NOMO-1 treated with DMSO at 0.1 percent for 48 hours (cell line): Measurements from ENCODE around the gene WEE1.
"Not testable (repeated sequence)": the region's sequence is repeated elsewhere in the genome, so short reads cannot be mapped to it uniquely, and the experiment has no call there.

ENCODE experiments used
- DNase-seq: peaks from one replicate; lab custom pipeline; 2025; ENCODE audit not compliant: unreplicated experiment; lab: John Stamatoyannopoulos, UW

WEE1 gene

DNA sequence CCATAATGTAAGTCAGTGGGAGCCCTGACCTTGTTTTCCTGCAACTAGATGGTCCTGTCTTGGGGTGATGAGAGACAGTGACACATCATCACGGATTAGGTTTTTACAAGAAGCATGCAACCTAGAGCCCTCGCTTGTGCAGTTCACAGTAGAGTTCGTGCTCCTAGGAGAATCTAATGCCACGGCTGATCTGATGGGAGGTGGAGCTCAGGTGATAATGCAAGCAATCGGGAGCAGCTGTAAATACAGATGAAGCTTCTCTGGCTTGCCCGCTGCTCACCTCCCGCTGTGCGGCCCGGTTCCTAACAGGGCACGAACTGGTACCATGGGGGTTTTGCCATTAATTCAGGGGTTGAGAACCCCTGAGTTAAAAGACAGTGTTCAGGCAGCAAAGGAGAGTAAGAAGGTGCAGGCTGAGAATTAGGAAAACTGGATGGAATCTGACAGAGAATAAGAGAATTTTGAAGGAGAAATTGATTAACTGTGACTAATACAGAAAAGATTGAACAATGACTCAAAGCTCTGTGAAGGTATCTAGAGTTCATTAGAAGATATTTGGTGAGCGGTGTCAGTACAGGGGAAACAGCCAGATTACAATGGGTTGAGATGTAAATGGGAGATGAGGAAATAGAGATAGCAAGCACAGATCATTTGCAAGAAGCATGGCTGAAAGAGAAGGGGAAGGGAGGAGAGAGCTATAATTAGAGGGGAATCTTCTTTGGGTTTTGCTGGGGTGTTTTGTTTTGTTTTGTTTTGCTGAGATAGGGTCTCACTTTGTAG lies 21.0 kb downstream of the WEE1 start:
- DNase-seq, result no peak

DNA sequence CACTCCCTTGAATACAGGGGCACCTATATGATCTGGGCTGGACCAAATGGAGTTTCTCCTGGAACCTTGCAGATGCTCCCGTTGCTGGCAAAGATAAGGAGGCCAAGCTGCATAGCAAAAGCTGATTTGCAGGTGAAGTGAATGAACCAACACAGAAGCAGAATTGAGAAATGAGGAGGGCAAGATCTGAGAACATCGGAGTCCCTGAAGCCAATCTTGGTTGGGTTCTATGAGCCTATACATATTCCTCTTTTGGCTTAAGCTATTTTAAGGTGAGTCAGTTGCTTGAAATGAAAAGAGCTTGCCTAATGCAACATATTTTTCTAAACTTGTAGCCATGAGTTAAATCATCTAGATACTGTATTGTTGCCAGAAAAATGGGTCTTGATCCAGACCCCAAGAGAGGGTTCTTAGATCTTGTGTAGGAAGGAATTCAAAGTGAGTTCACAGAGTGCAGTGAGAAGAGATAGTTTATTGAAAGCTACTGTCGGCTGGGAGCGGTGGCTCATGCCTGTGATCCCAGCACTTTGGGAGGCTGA lies 23.5 kb downstream of the WEE1 start:
- no peak for DNase-seq

DNA sequence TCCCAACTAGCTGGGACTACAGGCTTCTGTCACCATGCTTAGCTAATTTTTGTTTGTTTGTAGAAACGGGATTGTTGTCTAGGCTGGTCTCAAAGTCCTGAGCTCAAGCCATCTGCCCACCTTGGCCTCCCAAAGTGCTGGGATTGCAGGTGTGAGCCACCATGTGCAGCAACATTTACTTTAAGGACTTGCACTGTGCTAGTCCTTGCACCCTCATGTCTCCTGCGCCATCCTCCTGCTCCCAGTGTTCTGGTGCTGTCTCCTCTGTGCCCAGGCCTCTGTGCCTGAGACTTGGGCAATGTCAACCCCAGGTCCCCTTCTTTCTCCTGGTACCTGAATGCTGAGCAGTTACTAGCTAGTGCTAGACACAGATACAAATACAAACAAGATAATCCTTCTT lies 26.7 kb downstream of the WEE1 start:
- DNase-seq, result no peak

DNA sequence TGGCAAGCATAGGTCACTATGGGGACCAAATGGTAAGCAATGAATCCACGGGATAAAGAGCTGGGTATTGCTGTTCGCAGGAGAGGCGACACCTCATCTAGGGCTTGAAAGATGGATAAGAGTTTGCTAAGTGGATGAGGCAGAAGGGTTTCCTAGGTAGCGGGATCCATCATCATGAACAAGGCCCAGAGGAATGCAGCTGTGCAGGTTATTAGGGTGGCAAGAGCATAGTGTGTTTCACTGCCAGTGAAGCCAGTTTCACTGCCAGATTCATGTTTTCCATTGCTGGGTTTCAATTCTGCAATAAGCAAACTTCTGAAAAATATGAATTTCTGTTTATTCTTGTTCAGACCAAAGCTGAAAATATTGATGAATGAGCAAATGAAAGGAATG lies 27.2 kb downstream of the WEE1 start:
- DNase-seq, result no peak

DNA sequence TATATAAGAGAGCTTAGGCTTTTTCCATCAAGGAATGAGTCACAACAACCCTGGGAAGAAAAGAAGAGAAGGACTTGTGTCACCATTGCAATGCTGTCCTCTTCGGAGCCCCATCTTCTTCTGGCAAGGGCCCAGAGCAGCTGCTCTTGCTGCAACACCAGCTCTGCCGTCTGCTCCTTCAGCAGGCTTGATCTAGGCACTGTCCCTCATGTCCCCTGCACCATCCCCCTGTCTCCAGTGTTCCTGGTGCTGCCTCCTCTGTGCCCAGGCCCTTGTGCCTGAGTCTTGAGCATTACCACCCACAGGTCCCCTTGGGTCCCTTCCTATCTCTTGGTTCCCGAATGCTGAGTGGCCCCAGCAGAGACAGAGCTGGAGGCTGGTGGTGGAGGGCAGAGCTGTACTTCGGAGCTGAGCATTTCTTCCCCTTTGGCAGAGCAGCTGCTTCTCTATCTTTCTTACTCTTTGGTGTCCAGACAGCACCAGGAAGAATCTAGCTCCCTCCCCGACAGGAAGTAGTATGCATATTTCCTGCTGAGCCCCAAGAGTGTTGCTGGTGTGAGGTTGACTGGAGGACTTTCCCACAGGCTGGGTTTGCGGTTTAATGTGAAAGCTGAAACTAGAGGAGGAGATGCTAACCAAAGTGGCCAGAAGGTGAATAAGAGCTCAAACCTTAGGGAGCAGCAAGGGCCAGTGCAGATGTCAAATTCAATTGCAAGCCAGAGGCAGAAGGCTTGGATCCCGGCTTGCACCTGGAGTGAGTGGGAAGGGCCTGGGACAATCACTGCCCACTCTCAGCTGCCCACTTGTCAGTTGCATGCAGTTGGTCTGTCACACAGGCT lies 27.8 kb downstream of the WEE1 start:
- peak; percentile 90 for DNase-seq

DNA sequence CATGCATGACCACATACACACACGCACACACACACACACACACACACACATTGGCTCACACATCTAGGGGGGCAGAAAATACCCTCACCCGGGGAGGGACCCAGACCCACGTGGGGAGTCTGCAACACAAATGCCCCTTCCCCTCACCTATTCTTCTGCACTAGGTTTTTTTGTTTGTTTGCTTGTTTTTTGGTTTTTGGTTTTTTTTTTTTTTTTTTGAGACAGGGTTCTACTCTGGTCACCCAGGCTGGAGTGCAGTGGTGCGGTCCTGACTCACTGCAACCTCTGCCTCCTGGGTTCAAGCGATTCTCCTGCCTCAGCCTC lies 28.4 kb downstream of the WEE1 start:
- DNase-seq, result no peak

DNA sequence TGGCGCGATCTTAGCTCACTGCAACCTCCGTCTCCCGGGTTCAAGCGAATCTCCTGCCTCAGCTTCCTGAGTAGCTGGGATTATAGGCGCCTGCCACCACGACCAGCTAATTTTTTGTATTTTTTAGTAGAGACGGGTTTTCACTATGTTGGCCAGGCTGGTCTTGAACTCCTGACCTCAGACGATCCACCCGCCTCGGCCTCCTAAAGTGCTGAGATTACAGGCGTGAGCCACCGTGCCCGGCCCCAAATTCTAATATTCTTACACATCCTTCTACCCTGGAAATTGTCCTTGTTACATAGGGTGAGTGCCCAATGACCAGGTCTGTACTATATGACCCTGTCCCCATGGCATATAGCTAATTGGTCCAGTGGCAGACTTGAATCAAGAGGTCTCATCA lies 29.7 kb downstream of the WEE1 start:
- not testable (repeated sequence) for DNase-seq

DNA sequence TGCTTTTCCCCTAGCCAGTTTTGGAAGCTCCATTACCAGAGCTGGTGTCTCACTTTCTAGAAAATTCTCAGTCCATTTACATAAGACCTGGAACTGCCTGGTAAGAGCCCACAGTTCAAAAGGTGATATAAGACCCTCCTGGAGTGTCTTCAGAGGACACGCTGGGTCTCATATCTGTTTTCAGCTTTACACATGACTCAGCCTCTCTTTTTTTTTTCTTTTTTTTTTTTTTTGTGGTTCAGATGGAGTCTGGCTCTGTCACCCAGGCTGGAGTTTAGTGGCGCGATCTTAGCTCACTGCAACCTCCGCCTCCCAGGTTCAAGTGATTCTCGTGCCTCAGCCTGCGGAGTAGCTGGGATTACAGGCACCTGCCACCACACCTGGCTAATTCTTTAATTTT lies 30.7 kb downstream of the WEE1 start:
- DNase-seq, result no peak

DNA sequence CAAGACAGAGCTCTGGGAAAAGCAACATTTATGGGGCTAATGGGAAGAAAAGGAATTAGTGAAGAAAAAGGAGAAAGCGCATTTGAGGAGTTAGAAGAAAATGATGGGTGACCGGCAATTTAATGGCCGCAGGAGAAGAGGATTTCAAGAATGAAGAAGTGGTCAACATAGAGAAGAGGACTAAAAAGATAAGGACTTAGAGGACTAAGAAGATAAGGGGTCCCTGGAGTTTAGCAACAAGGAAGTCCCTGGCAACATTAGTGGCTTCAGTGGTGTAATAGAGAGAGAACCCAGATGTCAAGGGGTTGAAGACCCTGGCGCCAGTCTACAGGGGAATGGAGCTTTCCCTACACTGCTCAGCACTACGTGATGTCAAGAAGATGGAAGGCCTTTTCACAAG lies 32.3 kb downstream of the WEE1 start:
- no peak for DNase-seq

DNA sequence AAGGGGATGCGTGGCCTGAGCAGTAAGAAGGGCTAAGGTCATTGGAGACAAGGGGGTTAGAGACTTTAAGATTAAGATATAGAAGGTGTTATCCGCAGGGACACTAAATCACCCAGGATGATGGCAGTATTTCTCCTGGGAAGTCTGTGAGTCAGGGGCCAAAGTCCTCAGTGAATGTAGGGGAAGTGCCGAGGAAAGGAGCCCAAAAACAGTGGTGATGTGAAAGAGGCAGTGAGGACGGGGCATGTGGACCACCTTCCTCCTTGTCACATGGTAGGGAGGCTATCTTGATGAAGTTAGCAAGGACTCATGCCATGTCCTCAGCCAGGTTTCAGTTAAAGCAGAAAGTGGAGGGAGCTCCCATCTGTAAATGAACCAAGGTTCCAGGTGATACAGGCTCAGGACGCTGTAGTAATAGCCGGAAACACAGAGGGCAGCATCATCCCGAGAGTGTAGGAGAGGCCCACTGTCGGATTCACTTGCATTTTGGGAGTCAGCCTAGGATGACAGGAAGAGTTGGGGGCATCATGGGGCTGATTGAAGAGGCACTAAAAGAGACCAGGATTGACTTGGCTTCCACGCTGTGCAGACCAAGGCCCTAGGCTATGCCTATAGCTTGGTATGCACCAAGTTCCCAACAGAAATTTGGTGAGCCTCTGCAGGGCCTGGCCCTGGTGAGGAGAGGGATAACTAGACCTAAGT lies 33.5 kb downstream of the WEE1 start:
- DNase-seq, result no peak

DNA sequence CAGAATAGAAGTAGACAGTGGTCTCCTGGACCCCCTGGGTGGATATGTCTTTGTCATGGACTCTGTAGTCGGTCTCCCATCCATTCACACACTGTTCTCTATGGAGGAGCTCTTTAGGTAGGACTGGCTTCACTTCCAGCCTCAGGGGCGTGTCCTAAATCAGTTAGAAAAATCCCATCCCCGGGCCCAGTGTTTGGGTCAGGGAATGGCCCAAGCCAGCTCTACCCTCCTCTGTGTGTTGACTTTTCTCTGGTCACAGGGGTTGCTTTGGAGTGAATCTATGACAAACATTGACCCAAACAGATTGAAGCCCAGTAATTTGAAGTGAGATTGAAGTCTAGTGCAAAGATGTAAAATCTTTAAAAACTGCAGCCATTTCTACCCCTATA lies 34.0 kb downstream of the WEE1 start:
- DNase-seq, result no peak

DNA sequence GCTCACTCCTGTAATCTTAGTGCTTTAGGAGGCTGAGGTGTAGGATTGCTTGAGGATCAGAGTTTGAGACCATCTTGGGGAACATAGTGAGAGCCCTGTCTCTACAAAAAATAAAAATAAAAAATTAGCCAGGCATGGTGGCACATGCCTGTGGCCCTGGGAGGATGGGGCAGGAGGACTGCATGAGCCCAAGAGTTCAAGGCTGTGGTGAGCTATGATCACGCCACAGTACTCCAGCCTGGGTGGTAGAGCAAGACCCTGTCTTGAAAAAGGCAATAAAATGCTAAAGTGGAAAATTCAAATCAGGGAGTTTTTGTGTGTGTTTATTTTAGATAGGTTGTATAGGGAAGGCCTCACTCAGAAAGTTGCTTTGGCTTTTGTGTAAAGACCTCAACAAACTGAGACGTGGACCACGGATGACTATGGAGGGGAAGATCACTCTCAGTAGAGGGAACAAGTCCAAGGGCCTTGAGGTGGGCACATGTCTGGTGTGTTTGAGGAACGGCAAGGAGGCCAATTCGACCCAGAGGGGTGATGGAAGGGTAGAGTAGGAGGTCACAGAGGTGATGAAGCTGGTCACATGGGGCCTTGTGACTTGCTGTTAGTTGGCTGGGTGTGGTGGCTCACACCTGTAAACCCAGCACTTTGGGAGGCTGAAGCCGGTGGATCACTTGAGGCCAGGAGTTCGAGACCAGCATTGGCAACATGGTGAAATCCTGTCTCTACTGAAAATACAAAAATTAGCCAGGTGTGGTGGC lies 35.7 kb downstream of the WEE1 start:
- no peak for DNase-seq

DNA sequence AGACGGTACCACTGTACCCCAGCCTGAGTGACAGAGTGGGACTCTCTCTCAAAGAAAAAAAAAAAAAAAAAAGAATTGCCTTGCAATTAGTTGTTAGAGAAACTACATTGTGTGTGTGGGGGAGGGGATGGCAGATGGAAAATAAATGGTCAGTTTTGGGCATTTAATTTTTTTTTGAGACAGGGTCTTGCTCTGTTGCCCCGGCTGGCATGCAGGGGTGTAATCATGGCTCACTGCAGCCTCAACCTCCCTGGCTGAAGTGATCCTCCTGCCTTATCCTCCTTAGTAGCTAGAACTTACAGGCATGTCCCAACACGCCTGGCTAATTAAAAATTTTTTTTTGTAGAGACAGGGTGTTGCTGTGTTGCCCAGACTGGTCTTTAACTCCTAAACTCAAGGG lies 36.4 kb downstream of the WEE1 start:
- DNase-seq, result no peak

DNA sequence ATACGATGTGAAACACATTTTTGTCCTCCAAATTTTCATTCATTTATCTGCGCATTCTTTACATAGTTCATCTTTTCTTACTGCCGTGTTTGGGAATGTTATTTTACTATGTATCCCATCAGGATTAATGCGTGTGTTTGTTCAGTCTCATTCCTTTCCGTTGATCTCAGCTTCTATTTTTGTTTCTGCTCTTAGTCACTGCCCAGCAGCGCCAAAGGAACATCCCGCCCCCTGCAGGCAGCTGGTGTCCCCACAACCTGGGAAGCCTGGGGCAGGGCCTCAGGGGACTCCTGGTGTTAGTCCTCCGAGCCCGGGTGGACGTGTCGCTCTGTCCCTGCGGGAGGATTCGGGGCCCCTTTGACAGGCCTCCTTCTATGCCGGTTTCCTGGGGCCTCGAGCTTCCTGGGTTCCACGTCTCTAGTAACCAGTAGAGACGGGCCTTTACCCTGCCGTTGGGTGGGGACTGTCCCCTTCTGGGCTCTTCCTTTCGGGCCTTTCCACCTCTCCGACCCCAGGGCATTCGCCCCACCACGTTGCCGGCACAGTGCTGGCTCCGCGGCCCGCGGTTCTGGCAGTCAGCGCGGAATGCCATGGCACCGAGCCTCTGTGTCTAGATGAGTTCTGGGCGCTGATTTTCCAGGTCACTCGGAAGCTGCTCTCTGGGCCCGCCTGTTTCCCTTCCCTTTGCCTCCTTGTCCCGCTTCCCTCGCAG lies 39.8 kb downstream of the WEE1 start:
- peak; percentile 72 for DNase-seq

DNA sequence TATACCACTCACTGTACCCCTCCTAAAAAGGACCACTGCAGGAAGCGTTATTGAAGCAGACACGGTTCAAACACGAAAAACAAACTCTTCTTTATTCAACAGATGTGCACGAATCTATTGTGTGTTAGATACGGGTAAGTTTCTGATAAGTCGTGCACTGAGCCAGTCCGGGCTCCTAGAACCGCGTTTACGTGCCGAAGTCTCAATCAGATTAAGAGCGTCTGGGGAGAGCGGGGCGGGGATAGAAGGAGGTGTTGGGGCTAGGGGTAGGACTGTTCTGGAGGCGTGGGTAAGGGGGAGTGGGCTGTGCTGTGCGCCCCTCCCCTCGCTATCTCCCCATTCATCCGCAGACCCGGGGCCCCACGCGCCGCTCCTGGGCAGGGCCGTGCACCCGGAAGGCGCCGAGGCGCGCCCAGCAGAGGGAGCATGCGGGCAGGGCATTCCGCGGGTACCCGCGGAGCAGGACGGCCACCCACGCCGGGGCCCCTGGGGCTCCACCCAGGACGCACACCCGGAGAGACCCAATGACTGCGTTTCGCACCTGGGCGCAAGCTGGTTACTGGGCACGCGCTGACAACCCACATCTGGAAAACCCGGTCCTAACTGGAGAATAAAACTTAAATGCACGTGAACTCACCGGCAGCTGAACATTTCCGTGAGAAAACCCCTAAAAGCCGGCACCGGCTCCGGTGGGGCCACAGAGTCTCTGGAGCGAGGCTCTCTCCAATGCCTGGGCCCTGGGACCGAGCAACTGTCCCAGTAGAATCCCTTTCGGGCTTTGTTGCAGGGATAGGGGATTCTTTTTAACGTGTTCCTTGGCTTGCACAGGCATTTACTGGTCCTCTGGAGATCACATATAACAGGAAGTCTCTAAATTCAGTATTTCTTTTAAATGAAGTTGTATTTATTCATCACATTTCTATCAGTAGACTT lies 40.6 kb downstream of the WEE1 start:
- peak; percentile 82 for DNase-seq

DNA sequence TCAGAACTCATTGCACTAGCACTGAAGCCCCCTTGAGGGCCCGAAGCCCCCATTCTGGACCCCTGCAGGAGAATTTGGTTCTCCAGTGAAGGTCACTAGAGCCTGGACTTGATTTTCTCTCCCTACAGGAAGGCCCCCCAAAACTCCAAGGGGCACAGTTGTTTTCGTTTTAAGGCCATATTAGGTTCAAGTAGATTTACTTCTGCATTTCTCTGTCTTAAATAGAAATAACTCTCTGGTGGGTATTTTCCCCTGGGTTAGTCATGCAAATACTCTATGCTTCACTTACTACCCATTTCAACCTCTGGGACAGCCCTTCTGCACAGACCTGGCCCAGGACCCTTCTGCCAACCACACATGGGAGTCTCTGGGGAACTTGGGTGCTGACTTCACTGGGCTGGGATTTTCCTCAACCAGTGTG lies 41.6 kb downstream of the WEE1 start:
- DNase-seq, result peak; percentile 73

DNA sequence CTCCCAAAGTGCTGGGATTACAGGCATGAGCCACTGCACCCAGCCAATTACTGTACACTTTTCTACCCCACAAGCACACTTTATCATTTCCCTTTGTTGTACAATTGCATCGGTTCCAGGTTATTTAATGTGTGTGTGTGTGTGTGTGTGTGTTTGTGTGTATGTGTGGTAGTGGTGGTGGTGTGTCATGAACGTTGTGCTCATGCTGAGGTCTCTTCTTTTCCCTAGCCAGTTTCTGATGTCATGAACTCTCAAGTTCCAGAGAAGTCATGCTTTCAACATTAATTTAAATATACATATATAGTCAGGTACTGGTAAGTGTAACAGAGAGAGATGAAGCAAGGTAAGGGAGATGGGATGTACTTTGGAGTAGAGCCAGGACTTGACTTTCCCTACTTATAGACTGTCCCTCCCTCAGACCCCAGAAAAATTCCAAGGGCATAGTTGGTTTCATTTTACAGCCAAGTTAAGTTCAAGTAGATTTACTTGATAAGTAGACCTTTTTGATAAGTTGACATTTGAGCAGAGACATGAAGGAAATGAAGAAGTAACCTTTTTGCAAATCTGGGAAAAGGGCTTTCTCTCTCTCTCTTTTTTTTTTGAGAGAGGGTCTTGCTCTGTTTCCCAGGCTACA lies 42.7 kb downstream of the WEE1 start:
- no peak for DNase-seq

DNA sequence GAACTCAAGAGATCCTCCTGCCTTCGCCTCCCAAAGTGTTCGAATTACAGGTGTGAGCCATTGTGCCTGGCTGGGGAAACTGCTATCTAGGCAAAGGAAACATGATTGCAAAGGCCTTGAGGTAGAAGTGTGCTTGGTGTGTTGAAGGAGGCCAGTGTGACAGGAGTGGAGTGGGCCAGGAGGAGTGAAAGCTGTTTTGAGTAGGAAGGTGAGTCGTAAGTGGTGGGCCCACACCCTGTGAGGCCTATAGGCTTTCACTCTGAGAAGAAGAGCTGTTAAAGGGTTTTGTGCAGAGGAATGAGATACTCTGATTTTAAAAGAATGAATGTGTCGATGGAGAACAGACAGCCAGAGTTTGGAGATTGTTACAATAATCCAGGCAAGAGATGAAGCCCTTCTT lies 43.4 kb downstream of the WEE1 start:
- no peak for DNase-seq

DNA sequence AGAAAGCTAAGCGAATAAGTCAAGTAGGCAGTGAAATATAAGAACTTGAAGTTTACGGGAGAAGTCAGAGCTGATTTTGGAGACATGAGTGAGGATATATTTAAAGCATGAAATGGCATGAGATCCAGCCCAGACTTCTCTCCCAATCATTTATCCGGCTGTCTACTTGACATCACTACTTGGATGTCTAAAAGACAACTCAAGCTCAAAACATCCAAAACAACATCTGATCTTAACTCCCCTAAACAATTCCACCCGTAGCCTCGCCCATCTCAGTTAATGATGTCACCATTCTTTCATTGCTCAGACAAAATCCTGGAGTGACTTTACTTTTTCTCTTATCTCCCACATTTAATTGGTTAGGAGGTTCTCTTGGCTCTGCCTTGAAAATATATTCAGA lies 44.5 kb downstream of the WEE1 start:
- no peak for DNase-seq
